Measurements from ENCODE around the gene NOS1AP. TPM values are rescaled to one million over a fixed set of nuclear protein-coding genes. Genes with fewer than 3 reads are reported as not detected.

NOS1AP gene
- total and polyA plus RNA-seq, 2 donors (not counting 3 experiments of a cell fraction or from before 2014, with no cell fraction given) = 1.3 to 5.4 TPM

GRCh38 chr1:162310337-162310736, 240.8 kb downstream of the NOS1AP start:
- DNase-seq (ENCODE audit: low read depth, low spot score) (peak; percentile 81), FAIRE-seq (peak; percentile 89)
- H3K4me1 ChIP-seq (ENCODE audit: control insufficient read depth, extremely low read depth, insufficient read depth, low read length) = peaks cover 30% of the 10 kb centered on the region
- no peaks in the 10 kb centered on the region for H3K9me1 ChIP-seq (replicated peaks; ENCODE audit: control insufficient read depth, extremely low read depth, insufficient read depth, low read length)
- dilution Hi-C loops (cut with MboI; ENCODE audit: extremely low pct_ligation_motif_present, low sequenced_read_pairs) = no loop called here
- intact Hi-C loops (cut with micrococcal nuclease) = no loop called here
- no peaks in the 10 kb centered on the region for H3K36me3 ChIP-seq (ENCODE audit: control insufficient read depth in 2 of 2, extremely low read depth in 1 of 2, insufficient read depth in 2 of 2, low read length in 2 of 2)
- TF ChIP-seq POLR2AphosphoS5 (IDR thresholded peaks at IDR 0.05; ENCODE audit: insufficient read depth, low read depth, low read length) = peak; percentile 38
- no peak for TF ChIP-seq MYC (IDR thresholded peaks at IDR 0.05; ENCODE audit: low read depth, low read length)
- peak; percentile 38 for TF ChIP-seq GATA2 (IDR thresholded peaks at IDR 0.05; ENCODE audit: insufficient read depth, insufficient read length, low read depth, low read length)
- TF ChIP-seq MAX (IDR thresholded peaks at IDR 0.05; ENCODE audit: insufficient read depth, insufficient read length) = no peak
- peak; percentile 88 for TF ChIP-seq JUN (IDR thresholded peaks at IDR 0.05; ENCODE audit: borderline replicate concordance, insufficient read depth, insufficient read length, low read depth)
- TF ChIP-seq FOS (IDR thresholded peaks at IDR 0.05; ENCODE audit: borderline replicate concordance, insufficient read depth, low read length) = peak; percentile 80
- no TSS peak for BruUV-seq (replicated peaks)
- no peaks in the 10 kb centered on the region for H4K20me1 ChIP-seq (replicated peaks; ENCODE audit: control insufficient read depth, extremely low read depth, insufficient read depth, low read length)
- ChIA-PET POLR2A (no interaction called here), CTCF (interaction anchor here (1.1 to 1.7 kb wide), 3 partner anchors 9 to 40 kb away, joined by 3 to 4 read pairs (median 3); no protein-coding TSS in a partner anchor)
- H2AFZ ChIP-seq (ENCODE audit: low read depth, low read length) = no peak overlapping the region
- H3K27ac ChIP-seq (ENCODE audit: insufficient read depth, low read depth, low read length) = peak overlapping the region; percentile 44
- no peaks in the 10 kb centered on the region for H3K27me3 ChIP-seq (ENCODE audit: control insufficient read depth in 2 of 2, insufficient read depth in 2 of 2, low read length in 2 of 2)
- peak overlapping the region; percentile 14 for H3K4me2 ChIP-seq (ENCODE audit: insufficient read depth, low read length)
- H3K9ac ChIP-seq (replicated peaks; ENCODE audit: extremely low read depth, insufficient read depth, low read length) = no peak overlapping the region
- no peaks in the 10 kb centered on the region for H3K79me2 ChIP-seq (ENCODE audit: control insufficient read depth, insufficient read depth, low read length)
- no peak overlapping the region for H3K4me3 ChIP-seq (replicated peaks in 1 of 3; ENCODE audit: insufficient read depth in 1 of 3, low read depth in 1 of 3, low read length in 3 of 3)
- H3K9me3 ChIP-seq (replicated peaks; ENCODE audit: control insufficient read depth, insufficient read depth, low read length) = no peaks in the 10 kb centered on the region

GRCh38 chr1:162314206-162314605, 244.7 kb downstream of the NOS1AP start:
- FAIRE-seq (no peak), DNase-seq (ENCODE audit: low read depth, low spot score) (no peak)
- H3K4me1 ChIP-seq (ENCODE audit: control insufficient read depth, extremely low read depth, insufficient read depth, low read length) = peaks cover 18% of the 10 kb centered on the region
- no peaks in the 10 kb centered on the region for H3K79me2 ChIP-seq (ENCODE audit: control insufficient read depth, insufficient read depth, low read length)
- no peaks in the 10 kb centered on the region for H3K9me3 ChIP-seq (replicated peaks; ENCODE audit: control insufficient read depth, insufficient read depth, low read length)
- H3K9me1 ChIP-seq (replicated peaks; ENCODE audit: control insufficient read depth, extremely low read depth, insufficient read depth, low read length) = no peaks in the 10 kb centered on the region
- no peak overlapping the region for H3K4me2 ChIP-seq (ENCODE audit: insufficient read depth, low read length)
- no peak overlapping the region for H3K27ac ChIP-seq (ENCODE audit: insufficient read depth, low read depth, low read length)
- H4K20me1 ChIP-seq (replicated peaks; ENCODE audit: control insufficient read depth, extremely low read depth, insufficient read depth, low read length) = no peaks in the 10 kb centered on the region
- H3K36me3 ChIP-seq (ENCODE audit: control insufficient read depth in 2 of 2, extremely low read depth in 1 of 2, insufficient read depth in 2 of 2, low read length in 2 of 2) = no peaks in the 10 kb centered on the region
- no peak overlapping the region for H3K4me3 ChIP-seq (replicated peaks in 1 of 3; ENCODE audit: insufficient read depth in 1 of 3, low read depth in 1 of 3, low read length in 3 of 3)
- intact Hi-C loops (cut with micrococcal nuclease) (no loop called here), dilution Hi-C loops (cut with MboI; ENCODE audit: extremely low pct_ligation_motif_present, low sequenced_read_pairs) (no loop called here)
- POLR2A ChIA-PET = no interaction called here
- BruUV-seq (replicated peaks) = no TSS peak
- H3K9ac ChIP-seq (replicated peaks; ENCODE audit: extremely low read depth, insufficient read depth, low read length) = no peak overlapping the region
- no peak for TF ChIP-seq JUN (IDR thresholded peaks at IDR 0.05; ENCODE audit: borderline replicate concordance, insufficient read depth, insufficient read length, low read depth)
- no peak for TF ChIP-seq CTCF (IDR thresholded peaks at IDR 0.05; ENCODE audit: extremely low read depth in 1 of 2, insufficient read depth in 1 of 2, low read depth in 1 of 2, low read length in 2 of 2)
- H3K27me3 ChIP-seq (ENCODE audit: control insufficient read depth in 2 of 2, insufficient read depth in 2 of 2, low read length in 2 of 2) = no peaks in the 10 kb centered on the region
- CTCF ChIA-PET = interaction anchor here (0.8 kb wide), 1 partner anchor 78 kb away, joined by 6 read pairs; no protein-coding TSS in a partner anchor
- H2AFZ ChIP-seq (ENCODE audit: low read depth, low read length) = no peak overlapping the region
